ENCODE results near the gene BAHCC1. TPM values are rescaled to one million over a fixed set of nuclear protein-coding genes. Genes with fewer than 3 reads are reported as not detected.

The BAHCC1 gene
- total and polyA plus RNA-seq, 2 of the 4 experiments (the other 2 are of a cell fraction) = 0.36 to 7.8 TPM

- Histone ChIP-seq H3K18ac (ENCODE audit: low read depth, low read length) (no peak overlapping the region), H3K4me1 (ENCODE audit: control insufficient read depth, insufficient read depth, low read length) (peaks cover 2% of the 10 kb centered on the region), H3K27ac (ENCODE audit: insufficient read depth, low read length) (peak overlapping the region; percentile 89), H2BK20ac (ENCODE audit: low read depth, low read length) (no peak overlapping the region), H2AK9ac (replicated peaks; ENCODE audit: low read depth, low read length, poor library complexity) (peak overlapping the region; percentile 85), H3K56ac (ENCODE audit: extremely low read depth, insufficient read depth, low read length) (peak overlapping the region; percentile 80), H3K4me2 (ENCODE audit: low read depth, low read length) (peak overlapping the region; percentile 70), H3K9me1 (ENCODE audit: insufficient read depth, low read length) (no peaks in the 10 kb centered on the region), H3K9me3 (ENCODE audit: control insufficient read depth, insufficient read depth, low read length) (no peaks in the 10 kb centered on the region), H3K79me1 (ENCODE audit: low read depth in 1 of 2, low read length in 2 of 2) (peaks cover 0 to 37% of the 10 kb centered on the region in 2 experiments; a peak in 2 of 4 replicates), H3K27me3 (ENCODE audit: control insufficient read depth, insufficient read depth, low read length) (no peaks in the 10 kb centered on the region), H3K4me3 (ENCODE audit: insufficient read depth, low read depth, low read length) (peak overlapping the region; percentile 79), H4K5ac (ENCODE audit: low read depth, low read length) (no peak overlapping the region), H2AK5ac (ENCODE audit: low read depth, low read length) (no peak overlapping the region), H3K14ac (replicated peaks; ENCODE audit: low read depth, low read length) (peak overlapping the region; percentile 93), H2BK5ac (ENCODE audit: low read depth, low read length, poor library complexity, severe bottlenecking) (peak overlapping the region; percentile 75), H3K9ac (ENCODE audit: low read depth, low read length) (peak overlapping the region; percentile 98), H4K8ac (ENCODE audit: low read depth in 2 of 2, low read length in 2 of 2) (peak overlapping the region in 1 of 2 experiments; percentile 16; a peak in 1 of 4 replicates), H2BK120ac (ENCODE audit: low read depth, low read length) (no peak overlapping the region), H4K20me1 (ENCODE audit: insufficient read depth, low read length) (peaks cover 61% of the 10 kb centered on the region), H2AFZ (replicated peaks; ENCODE audit: low read length, poor library complexity) (peak overlapping the region; percentile 56), H3K23ac (ENCODE audit: low read depth, low read length) (peak overlapping the region; percentile 86), H3K36me3 (ENCODE audit: control insufficient read depth, insufficient read depth, low read length) (peaks cover 37% of the 10 kb centered on the region), H4K91ac (ENCODE audit: insufficient read depth, low read depth, low read length) (no peak overlapping the region), H2BK15ac (ENCODE audit: low read depth, low read length) (no peak overlapping the region), H3K4ac (ENCODE audit: low read depth, low read length) (peak overlapping the region; percentile 69)
- DNase-seq (no peak), ATAC-seq (ENCODE audit: low read depth) (no peak)
- intact Hi-C loops (cut with micrococcal nuclease) (no loop called here), dilution Hi-C loops (cut with HindIII; ENCODE audit: low sequenced_read_pairs, unreplicated experiment) (no loop called here), in situ Hi-C loops (cut with MboI; ENCODE audit: low sequenced_read_pairs) (no loop called here)
- ChIA-PET CTCF (no interaction called here), POLR2A (ENCODE audit: unreplicated experiment) (no interaction called here)
- BruUV-seq (replicated peaks) = no TSS peak
- WGBS, 2 experiments (ENCODE audit: extremely low coverage in 2 of 2, insufficient read length in 1 of 2) = 2% methylated on average over 9 of the region's 22 CpGs; no CpG with 5 or more reads in 1 of the 2 experiments
- no peak for TF ChIP-seq CEBPB (IDR thresholded peaks at IDR 0.05; ENCODE audit: low read depth, low read length)
- no peak for TF ChIP-seq CHD1 (IDR thresholded peaks at IDR 0.05; ENCODE audit: low read depth, low read length)
- TF ChIP-seq FOS (IDR thresholded peaks at IDR 0.05; ENCODE audit: low read depth, low read length) = no peak
- TF ChIP-seq RAD21 (IDR thresholded peaks at IDR 0.05; ENCODE audit: low read length) = no peak
- no peak for TF ChIP-seq POLR2A (IDR thresholded peaks at IDR 0.05; ENCODE audit: low read depth, low read length)
- TF ChIP-seq, protein P1, sequence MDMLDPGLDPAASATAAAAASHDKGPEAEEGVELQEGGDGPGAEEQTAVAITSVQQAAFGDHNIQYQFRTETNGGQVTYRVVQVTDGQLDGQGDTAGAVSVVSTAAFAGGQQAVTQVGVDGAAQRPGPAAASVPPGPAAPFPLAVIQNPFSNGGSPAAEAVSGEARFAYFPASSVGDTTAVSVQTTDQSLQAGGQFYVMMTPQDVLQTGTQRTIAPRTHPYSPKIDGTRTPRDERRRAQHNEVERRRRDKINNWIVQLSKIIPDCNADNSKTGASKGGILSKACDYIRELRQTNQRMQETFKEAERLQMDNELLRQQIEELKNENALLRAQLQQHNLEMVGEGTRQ (IDR thresholded peaks at IDR 0.05; ENCODE audit: low read depth, low read length) = no peak
- no peak for TF ChIP-seq MAZ (IDR thresholded peaks at IDR 0.05; ENCODE audit: borderline replicate concordance, low read depth, low read length)
- TF ChIP-seq, protein P2, sequence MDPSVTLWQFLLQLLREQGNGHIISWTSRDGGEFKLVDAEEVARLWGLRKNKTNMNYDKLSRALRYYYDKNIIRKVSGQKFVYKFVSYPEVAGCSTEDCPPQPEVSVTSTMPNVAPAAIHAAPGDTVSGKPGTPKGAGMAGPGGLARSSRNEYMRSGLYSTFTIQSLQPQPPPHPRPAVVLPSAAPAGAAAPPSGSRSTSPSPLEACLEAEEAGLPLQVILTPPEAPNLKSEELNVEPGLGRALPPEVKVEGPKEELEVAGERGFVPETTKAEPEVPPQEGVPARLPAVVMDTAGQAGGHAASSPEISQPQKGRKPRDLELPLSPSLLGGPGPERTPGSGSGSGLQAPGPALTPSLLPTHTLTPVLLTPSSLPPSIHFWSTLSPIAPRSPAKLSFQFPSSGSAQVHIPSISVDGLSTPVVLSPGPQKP (IDR thresholded peaks at IDR 0.05; ENCODE audit: borderline replicate concordance, low read depth, low read length) = no peak
- no peak for TF ChIP-seq RFX5 (IDR thresholded peaks at IDR 0.05; ENCODE audit: low read depth, low read length)
- no peak for TF ChIP-seq MXI1 (IDR thresholded peaks at IDR 0.05; ENCODE audit: borderline replicate concordance, low read depth, low read length)
- TF ChIP-seq BHLHE40 (IDR thresholded peaks at IDR 0.05; ENCODE audit: low read depth, low read length) = no peak
- TF ChIP-seq NFE2L2 (IDR thresholded peaks at IDR 0.05; ENCODE audit: low read depth, low read length) = no peak
- TF ChIP-seq, protein P3, sequence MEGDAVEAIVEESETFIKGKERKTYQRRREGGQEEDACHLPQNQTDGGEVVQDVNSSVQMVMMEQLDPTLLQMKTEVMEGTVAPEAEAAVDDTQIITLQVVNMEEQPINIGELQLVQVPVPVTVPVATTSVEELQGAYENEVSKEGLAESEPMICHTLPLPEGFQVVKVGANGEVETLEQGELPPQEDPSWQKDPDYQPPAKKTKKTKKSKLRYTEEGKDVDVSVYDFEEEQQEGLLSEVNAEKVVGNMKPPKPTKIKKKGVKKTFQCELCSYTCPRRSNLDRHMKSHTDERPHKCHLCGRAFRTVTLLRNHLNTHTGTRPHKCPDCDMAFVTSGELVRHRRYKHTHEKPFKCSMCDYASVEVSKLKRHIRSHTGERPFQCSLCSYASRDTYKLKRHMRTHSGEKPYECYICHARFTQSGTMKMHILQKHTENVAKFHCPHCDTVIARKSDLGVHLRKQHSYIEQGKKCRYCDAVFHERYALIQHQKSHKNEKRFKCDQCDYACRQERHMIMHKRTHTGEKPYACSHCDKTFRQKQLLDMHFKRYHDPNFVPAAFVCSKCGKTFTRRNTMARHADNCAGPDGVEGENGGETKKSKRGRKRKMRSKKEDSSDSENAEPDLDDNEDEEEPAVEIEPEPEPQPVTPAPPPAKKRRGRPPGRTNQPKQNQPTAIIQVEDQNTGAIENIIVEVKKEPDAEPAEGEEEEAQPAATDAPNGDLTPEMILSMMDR (conservative IDR thresholded peaks at IDR 0.05; ENCODE audit: low read depth, low read length) = no peak
- TF ChIP-seq MAFK (IDR thresholded peaks at IDR 0.05; ENCODE audit: low read depth, low read length) = no peak
- no peak for TF ChIP-seq SMC3 (IDR thresholded peaks at IDR 0.05; ENCODE audit: low read depth, low read length)
Observed at GRCh38 chr17:81509972-81510784, 114.9 kb downstream of the BAHCC1 start.
